PC-3 (cell line): Measurements from ENCODE around the gene CACNA1E. TPM values are rescaled to one million over a fixed set of nuclear protein-coding genes. Genes with fewer than 3 reads are reported as not detected.

Experiments used
- ATAC-seq: fragments of 200-7000 bp; cut with Tn5 transposase; 2 replicates; pipeline ENCODE4 v1.9.1; 2020; ENCODE audit warnings: mild to moderate bottlenecking, moderate library complexity
- BruUV-seq: library from RNA; stranded (reverse); fragments of 400-500 nt; replicated peaks from 2 replicates; lab custom pipeline; 2021; lab: Mats Ljungman, UMichigan
- CTCF ChIA-PET: fragments of 300-600 bp; sonication (Branson Sonifier 250); formaldehyde crosslinking; loops from one replicate; lab custom pipeline; 2022; ENCODE audit warnings: antibody characterized with exemption; lab: Charles Lee
- POLR2A ChIA-PET: fragments of 300-600 bp; sonication (Branson Sonifier 250); formaldehyde crosslinking; loops from one replicate; lab custom pipeline; 2022; ENCODE audit warnings: antibody characterized with exemption; ENCODE audit not compliant: unreplicated experiment; lab: Charles Lee
- DNase-seq: peaks from one replicate; pipeline ENCODE4 v3.0.0-alpha.2; 2015
- H2AFZ ChIP-seq: fragments of 300-600 bp; sonication (generic); 2 replicates; pipeline ENCODE4 v1.6.0; 2016; ENCODE audit warnings: antibody characterized with exemption, low read length
- H3F3A ChIP-seq: fragments of 300-600 bp; sonication (generic); one replicate; pipeline ENCODE4 v1.6.0; 2017; ENCODE audit warnings: antibody characterized with exemption, low read length, control low read depth, mild to moderate bottlenecking; ENCODE audit not compliant: unreplicated experiment
- H3K27ac ChIP-seq: fragments of 300-600 bp; sonication (generic); 2 replicates; pipeline ENCODE4 v1.5.1; 2016; ENCODE audit warnings: mild to moderate bottlenecking, low read length
- H3K27me3 ChIP-seq: fragments of 300-600 bp; sonication (generic); 2 replicates; pipeline ENCODE4 v1.6.1; 2016; ENCODE audit warnings: low read length, mixed read lengths
- H3K36me3 ChIP-seq: fragments of 300-600 bp; sonication (generic); 2 replicates; pipeline ENCODE4 v1.6.1; 2016; ENCODE audit warnings: low read depth, mixed run types, low read length, mixed read lengths
- H3K4me1 ChIP-seq: fragments of 300-600 bp; sonication (generic); 2 replicates; pipeline ENCODE4 v1.5.1; 2016; ENCODE audit warnings: low read length; ENCODE audit not compliant: insufficient read depth
- H3K4me2 ChIP-seq: fragments of 300-600 bp; sonication (generic); 2 replicates; pipeline ENCODE4 v1.6.0; 2016; ENCODE audit warnings: low read length
- H3K4me3 ChIP-seq: fragments of 300-600 bp; sonication (generic); 2 replicates; pipeline ENCODE4 v1.5.1; 2016; ENCODE audit warnings: mild to moderate bottlenecking, low read length, mixed read lengths
- H3K79me2 ChIP-seq: fragments of 300-600 bp; sonication (generic); 2 replicates; pipeline ENCODE4 v1.6.1; 2017; ENCODE audit warnings: low read length, mixed read lengths
- H3K9ac ChIP-seq: fragments of 300-600 bp; sonication (generic); 2 replicates; pipeline ENCODE4 v1.6.0; 2016; ENCODE audit warnings: mild to moderate bottlenecking, low read length
- H3K9me2 ChIP-seq: fragments of 300-600 bp; sonication (generic); replicated peaks from 2 replicates; pipeline ENCODE4 v1.6.1; 2016; ENCODE audit warnings: mixed run types, low read length, mixed read lengths
- H3K9me3 ChIP-seq: fragments of 300-600 bp; sonication (generic); 2 replicates; pipeline ENCODE4 v1.6.1; 2016; ENCODE audit warnings: low read length, mixed read lengths
- H4K20me1 ChIP-seq: fragments of 300-600 bp; sonication (generic); 2 replicates; pipeline ENCODE4 v1.6.1; 2016; ENCODE audit warnings: low read length, mixed read lengths
- EZH2 ChIP-seq: fragments of 300-600 bp; sonication (generic); IDR thresholded peaks from one replicate; pipeline ENCODE4 v1.6.1; 2017; ENCODE audit warnings: antibody characterized with exemption, mild to moderate bottlenecking, low read length; ENCODE audit not compliant: unreplicated experiment
- EZH2phosphoT487 ChIP-seq: fragments of 300-600 bp; sonication (generic); IDR thresholded peaks from 2 replicates; pipeline ENCODE4 v1.6.1; 2018; ENCODE audit warnings: mild to moderate bottlenecking, antibody characterized with exemption, low read length, borderline replicate concordance
- intact Hi-C: fragments of 100-400 bp; cut with micrococcal nuclease; formaldehyde crosslinking; loops from 2 replicates; pipeline ENCODE4 v1.9.0; 2023
- total RNA-seq: library from RNA; depleted of rRNA; stranded (reverse); fragments of >200 nt; gene quantifications from 2 replicates; pipeline ENCODE4 v1.2.3, GENCODE V29; 2014
- TF ChIP-seq, protein P1 (sequence below): fragments of 300-600 bp; sonication (generic); conservative IDR thresholded peaks from 2 replicates; pipeline ENCODE4 v1.5.1; 2017; ENCODE audit warnings: antibody characterized with exemption, low read depth, mild to moderate bottlenecking, low read length

CACNA1E gene
- total RNA-seq, 1 experiment from 2014 or later = not detected

DNA sequence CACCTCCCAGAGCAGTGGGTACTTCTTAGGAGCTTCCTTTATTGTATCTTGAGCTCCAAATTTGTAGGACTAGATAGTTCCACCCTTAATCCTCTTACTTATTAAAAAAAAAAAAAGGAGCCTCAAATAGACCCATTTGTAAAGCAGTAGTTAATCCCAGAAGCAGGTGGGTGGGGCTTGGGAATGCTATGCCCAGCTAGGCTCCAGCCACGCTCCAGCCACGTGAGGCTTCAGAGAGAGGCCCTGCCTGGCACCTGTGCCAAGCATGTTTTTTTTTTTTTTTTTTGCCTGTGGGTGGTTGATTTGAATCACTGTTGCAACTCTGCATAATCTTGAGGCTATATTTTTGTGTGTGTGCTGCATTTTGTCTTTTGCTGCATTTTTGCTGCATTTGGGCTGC lies 7.0 kb downstream of the CACNA1E start:
- no peaks in the 10 kb centered on the region for H3K9me2 ChIP-seq
- no peaks in the 10 kb centered on the region for H3K79me2 ChIP-seq
- CTCF ChIA-PET = no interaction called here
- ATAC-seq (no peak), DNase-seq (no peak)
- no peaks in the 10 kb centered on the region for H4K20me1 ChIP-seq
- BruUV-seq = no TSS peak
- H3K36me3 ChIP-seq = no peaks in the 10 kb centered on the region
- H2AFZ ChIP-seq = no peak overlapping the region
- TF ChIP-seq EZH2phosphoT487 (no peak), EZH2 (no peak)
- TF ChIP-seq, protein P1, sequence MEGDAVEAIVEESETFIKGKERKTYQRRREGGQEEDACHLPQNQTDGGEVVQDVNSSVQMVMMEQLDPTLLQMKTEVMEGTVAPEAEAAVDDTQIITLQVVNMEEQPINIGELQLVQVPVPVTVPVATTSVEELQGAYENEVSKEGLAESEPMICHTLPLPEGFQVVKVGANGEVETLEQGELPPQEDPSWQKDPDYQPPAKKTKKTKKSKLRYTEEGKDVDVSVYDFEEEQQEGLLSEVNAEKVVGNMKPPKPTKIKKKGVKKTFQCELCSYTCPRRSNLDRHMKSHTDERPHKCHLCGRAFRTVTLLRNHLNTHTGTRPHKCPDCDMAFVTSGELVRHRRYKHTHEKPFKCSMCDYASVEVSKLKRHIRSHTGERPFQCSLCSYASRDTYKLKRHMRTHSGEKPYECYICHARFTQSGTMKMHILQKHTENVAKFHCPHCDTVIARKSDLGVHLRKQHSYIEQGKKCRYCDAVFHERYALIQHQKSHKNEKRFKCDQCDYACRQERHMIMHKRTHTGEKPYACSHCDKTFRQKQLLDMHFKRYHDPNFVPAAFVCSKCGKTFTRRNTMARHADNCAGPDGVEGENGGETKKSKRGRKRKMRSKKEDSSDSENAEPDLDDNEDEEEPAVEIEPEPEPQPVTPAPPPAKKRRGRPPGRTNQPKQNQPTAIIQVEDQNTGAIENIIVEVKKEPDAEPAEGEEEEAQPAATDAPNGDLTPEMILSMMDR = no peak
- H3K27me3 ChIP-seq = peaks cover 26% of the 10 kb centered on the region
- intact Hi-C loops = no loop called here
- no peak overlapping the region for H3K27ac ChIP-seq
- no peak overlapping the region for H3K4me2 ChIP-seq
- no peak overlapping the region for H3K4me3 ChIP-seq
- POLR2A ChIA-PET = no interaction called here
- no peaks in the 10 kb centered on the region for H3K9me3 ChIP-seq
- no peak overlapping the region for H3K9ac ChIP-seq
- no peaks in the 10 kb centered on the region for H3K4me1 ChIP-seq
- H3F3A ChIP-seq = no peaks in the 10 kb centered on the region

GRCh38 chr1:181490740-181491712 lies 7.7 kb downstream of the CACNA1E start:
- H4K20me1 ChIP-seq = no peaks in the 10 kb centered on the region
- intact Hi-C loops = no loop called here
- H3K27ac ChIP-seq = no peak overlapping the region
- H3K4me1 ChIP-seq = no peaks in the 10 kb centered on the region
- DNase-seq (no peak), ATAC-seq (no peak)
- H3K36me3 ChIP-seq = no peaks in the 10 kb centered on the region
- H3K27me3 ChIP-seq = peaks cover 19% of the 10 kb centered on the region
- H3K4me3 ChIP-seq = no peak overlapping the region
- BruUV-seq = no TSS peak
- TF ChIP-seq EZH2 (no peak), EZH2phosphoT487 (no peak)
- TF ChIP-seq, protein P1 = no peak
- no peaks in the 10 kb centered on the region for H3K9me3 ChIP-seq
- H3K9ac ChIP-seq = no peak overlapping the region
- H2AFZ ChIP-seq = no peak overlapping the region
- no peaks in the 10 kb centered on the region for H3F3A ChIP-seq
- POLR2A ChIA-PET = no interaction called here
- CTCF ChIA-PET = no interaction called here
- H3K4me2 ChIP-seq = no peak overlapping the region
- no peaks in the 10 kb centered on the region for H3K9me2 ChIP-seq
- no peaks in the 10 kb centered on the region for H3K79me2 ChIP-seq

DNA sequence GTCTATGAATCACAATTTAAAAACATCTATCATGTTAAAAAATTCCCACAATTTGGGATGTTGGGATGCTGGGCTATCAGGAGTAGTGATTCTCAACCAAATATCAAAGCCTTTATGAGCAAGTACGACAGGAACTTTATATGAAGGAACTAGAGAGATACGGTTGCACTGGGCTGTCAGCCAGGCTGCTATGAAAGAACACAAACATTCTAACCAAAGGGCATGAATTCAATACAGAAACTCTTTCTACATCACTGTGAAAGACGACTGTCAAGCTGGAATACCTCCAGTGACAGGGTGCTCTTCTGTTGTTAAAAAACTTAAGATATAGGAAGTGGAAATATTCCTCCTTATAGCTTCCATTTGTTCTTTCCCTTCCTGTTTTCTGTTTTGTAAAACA lies 9.8 kb downstream of the CACNA1E start:
- ChIA-PET POLR2A (no interaction called here), CTCF (no interaction called here)
- Histone ChIP-seq H4K20me1 (no peaks in the 10 kb centered on the region), H3K27me3 (peaks cover 3% of the 10 kb centered on the region; the same call in 1 of the 2 replicates), H3K79me2 (no peaks in the 10 kb centered on the region), H3K9me2 (no peaks in the 10 kb centered on the region), H3K9me3 (no peaks in the 10 kb centered on the region), H3K4me3 (no peak overlapping the region), H3F3A (no peaks in the 10 kb centered on the region), H3K9ac (no peak overlapping the region), H3K27ac (no peak overlapping the region), H3K4me1 (no peaks in the 10 kb centered on the region), H3K36me3 (no peaks in the 10 kb centered on the region), H2AFZ (no peak overlapping the region), H3K4me2 (no peak overlapping the region)
- intact Hi-C loops = no loop called here
- ATAC-seq = no peak
- BruUV-seq = no TSS peak
- no peak for DNase-seq
- TF ChIP-seq, protein P1 = no peak
- TF ChIP-seq EZH2 (no peak), EZH2phosphoT487 (no peak)
